Sigmoid colon (tissue), 7 donors: ENCODE data around the gene JAG2. TPM values are rescaled to one million over a fixed set of nuclear protein-coding genes. Genes with fewer than 3 reads are reported as not detected.

ENCODE experiments used
- DNase-seq: peaks from one replicate; pipeline ENCODE4 v3.0.0-alpha.2; 2019
- H3K27ac ChIP-seq, 4 donors: fragments of 200-600 bp; sonication (generic); one replicate each; pipeline ENCODE4 v1.5.1; 2016 to 2019; ENCODE audit warnings: mild to moderate bottlenecking in 1 of 4
- H3K27me3 ChIP-seq, 3 donors: fragments of 200-600 bp; sonication (generic); one replicate each; pipeline ENCODE4 v1.5.1; 2019; ENCODE audit warnings: mild to moderate bottlenecking in 1 of 3
- H3K36me3 ChIP-seq, 4 donors: fragments of 200-600 bp; sonication (generic); one replicate each; pipeline ENCODE4 v1.5.1; 2016 to 2019
- H3K4me1 ChIP-seq, 4 donors: fragments of 200-600 bp; sonication (generic); one replicate each; pipeline ENCODE4 v1.5.1; 2017 to 2019
- H3K4me3 ChIP-seq, 4 donors: fragments of 200-600 bp; sonication (generic); one replicate each; pipeline ENCODE4 v1.5.1; 2017 to 2019; ENCODE audit warnings: mild to moderate bottlenecking in 2 of 4, moderate library complexity in 1 of 4
- H3K9me3 ChIP-seq, 4 donors: fragments of 200-600 bp in 3 of 4; sonication (generic) in 3 of 4; one replicate each; pipeline versions ENCODE4 v1.5.1 to v1.6.1; 2013 to 2019
- EP300 ChIP-seq, 4 donors: sonication (generic); formaldehyde crosslinking; IDR thresholded peaks; one replicate each; pipeline ENCODE4 v1.6.1; 2017; ENCODE audit warnings: antibody characterized with exemption in 4 of 4
- POLR2A ChIP-seq, 2 donors: fragments of 450-650 bp; IDR thresholded peaks; one replicate each; pipeline ENCODE4 v1.6.1; 2016; ENCODE audit warnings: antibody characterized with exemption in 2 of 2, mild to moderate bottlenecking in 2 of 2, moderate library complexity in 2 of 2
- POLR2AphosphoS5 ChIP-seq, 4 donors: sonication (generic); formaldehyde crosslinking; IDR thresholded peaks; one replicate each; pipeline ENCODE4 v1.6.1; 2017; ENCODE audit warnings: antibody characterized with exemption in 4 of 4
- WGBS, 2 donors: extraction: QIAGEN DNeasy Blood & Tissue Kit; methylation state at CpG; one replicate each; pipeline ENCODE4 v1.1.7; 2013; 5-methylcytosine and 5-hydroxymethylcytosine counted together
- intact Hi-C: fragments of 100-400 bp; cut with DNase I; formaldehyde crosslinking; loops from one replicate; pipeline ENCODE4 v1.15.1; 2023
- polyA plus RNA-seq, 3 donors: library from polyadenylated mRNA; stranded (reverse); fragments of 200-250 nt; gene quantifications; one replicate each; pipeline ENCODE4 v1.2.3, GENCODE V29; 2013
- total RNA-seq, 4 donors: library from RNA; depleted of rRNA; stranded (reverse); fragments of >200 nt; gene quantifications; one replicate each; pipeline ENCODE4 v1.1.0, GENCODE V29; 2016
- TF ChIP-seq, protein P1 (sequence below), 4 experiments: fragments of 450-650 bp in 3 of 4; fragments of 200-600 bp in 1 of 4; IDR thresholded peaks; one replicate each; pipeline ENCODE4 v1.5.1; 2016 to 2019; ENCODE audit warnings: antibody characterized with exemption in 4 of 4, mild to moderate bottlenecking in 3 of 4, moderate library complexity in 2 of 4
- donor health status: healthy with polysubstance abuse.
- donor health status: Bipolar disorder and iron deficiency.
- donor health status: healthy.

Gene JAG2
- 1 to 10 TPM; 1.8 to 4.2 (median 3.5) TPM for total RNA-seq
- 10 to 100 TPM in 1 of 3 donors, 1 to 10 TPM in 1, under 1 TPM in 1; 0.60 to 12.3 (median 2.1) TPM for polyA plus RNA-seq

DNA sequence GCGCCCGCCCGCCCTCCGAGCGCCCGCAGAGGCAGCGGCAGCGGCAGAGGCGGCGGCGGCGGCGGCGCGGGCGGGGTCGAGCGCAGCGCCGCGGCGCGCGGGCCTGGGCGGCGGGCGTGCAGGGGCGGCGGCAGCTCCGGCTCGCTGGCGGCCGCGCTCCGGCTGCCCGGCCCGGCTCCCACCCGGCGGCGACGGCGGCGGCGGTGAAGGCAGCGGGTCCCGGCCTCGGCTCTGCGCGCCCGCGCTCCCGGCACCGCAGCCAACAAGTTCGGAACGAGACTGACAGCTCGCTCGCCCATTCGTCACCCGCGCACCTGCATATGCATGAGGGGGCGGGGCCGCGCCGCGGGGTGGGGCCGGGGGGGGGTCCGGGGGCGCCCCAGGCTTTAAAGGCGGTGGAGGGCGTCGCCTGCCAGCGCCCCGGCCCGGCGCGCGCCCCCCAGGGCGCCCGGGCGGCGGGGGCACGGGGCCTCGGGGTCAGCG lies at the start of gene JAG2:
Gene JAG2 (minus strand): TSS at position 281 of the 483 bp plus-strand sequence. CDS start 356 bp downstream, outside the sequence.
- Histone ChIP-seq H3K4me1 (peaks cover 0 to 20% (median 17%) of the 10 kb centered on the region in 4 donors), H3K36me3 (no peaks in the 10 kb centered on the region), H3K9me3 (no peaks in the 10 kb centered on the region), H3K27me3 (peaks cover 4 to 62% (median 37%) of the 10 kb centered on the region in 3 donors), H3K4me3 (peak within 1 kb of the TSS in 3 of 4 donors; percentile 38 to 49 (median 48)), H3K27ac (peak within 1 kb of the TSS in 1 of 4 donors; percentile 27)
- 1% methylated on average over 84 of the region's 84 CpGs for WGBS, 2 donors
- TF ChIP-seq EP300 (IDR thresholded peaks at IDR 0.05) (no peak), POLR2AphosphoS5 (IDR thresholded peaks at IDR 0.05) (no peak), POLR2A (IDR thresholded peaks at IDR 0.05) (no peak)
- TF ChIP-seq, protein P1, sequence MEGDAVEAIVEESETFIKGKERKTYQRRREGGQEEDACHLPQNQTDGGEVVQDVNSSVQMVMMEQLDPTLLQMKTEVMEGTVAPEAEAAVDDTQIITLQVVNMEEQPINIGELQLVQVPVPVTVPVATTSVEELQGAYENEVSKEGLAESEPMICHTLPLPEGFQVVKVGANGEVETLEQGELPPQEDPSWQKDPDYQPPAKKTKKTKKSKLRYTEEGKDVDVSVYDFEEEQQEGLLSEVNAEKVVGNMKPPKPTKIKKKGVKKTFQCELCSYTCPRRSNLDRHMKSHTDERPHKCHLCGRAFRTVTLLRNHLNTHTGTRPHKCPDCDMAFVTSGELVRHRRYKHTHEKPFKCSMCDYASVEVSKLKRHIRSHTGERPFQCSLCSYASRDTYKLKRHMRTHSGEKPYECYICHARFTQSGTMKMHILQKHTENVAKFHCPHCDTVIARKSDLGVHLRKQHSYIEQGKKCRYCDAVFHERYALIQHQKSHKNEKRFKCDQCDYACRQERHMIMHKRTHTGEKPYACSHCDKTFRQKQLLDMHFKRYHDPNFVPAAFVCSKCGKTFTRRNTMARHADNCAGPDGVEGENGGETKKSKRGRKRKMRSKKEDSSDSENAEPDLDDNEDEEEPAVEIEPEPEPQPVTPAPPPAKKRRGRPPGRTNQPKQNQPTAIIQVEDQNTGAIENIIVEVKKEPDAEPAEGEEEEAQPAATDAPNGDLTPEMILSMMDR (IDR thresholded peaks at IDR 0.05): no peak
- DNase-seq: no peak
- intact Hi-C loops: loop anchor here (2.0 kb wide), 1 partner anchor 78 kb away; no protein-coding TSS in a partner anchor

DNA sequence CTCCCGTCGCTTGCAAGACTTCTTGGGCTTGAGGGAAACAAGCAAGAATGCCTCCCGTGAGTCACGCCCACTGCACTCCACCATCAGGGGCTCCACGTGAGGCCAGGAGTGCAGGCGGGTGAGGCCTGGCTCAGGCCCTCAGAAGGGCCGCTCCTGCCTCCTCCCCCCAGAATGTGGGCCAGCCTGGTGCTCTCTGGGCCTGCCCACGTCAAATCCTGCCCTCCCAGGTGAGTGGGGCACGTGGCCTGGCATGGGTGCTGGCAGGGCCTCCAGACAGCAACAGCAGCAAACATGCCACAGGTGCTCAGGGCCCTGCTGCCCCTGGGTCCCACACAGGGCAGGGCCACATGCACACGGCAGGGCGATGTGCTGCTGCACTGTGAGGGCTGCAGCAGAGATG lies 49.2 kb upstream of the JAG2 start:
- Histone ChIP-seq H3K4me3 (no peak overlapping the region), H3K27ac (no peak overlapping the region), H3K36me3 (peaks cover 0 to 66% (median 24%) of the 10 kb centered on the region in 4 donors), H3K9me3 (no peaks in the 10 kb centered on the region), H3K27me3 (no peaks in the 10 kb centered on the region), H3K4me1 (peaks cover 0 to 16% (median 10%) of the 10 kb centered on the region in 4 donors)
- intact Hi-C loops: no loop called here
- 94 to 95% methylated on average over 11 of the region's 11 CpGs for WGBS, 2 donors
- DNase-seq: no peak
- TF ChIP-seq EP300 (IDR thresholded peaks at IDR 0.05) (no peak), POLR2AphosphoS5 (IDR thresholded peaks at IDR 0.05) (no peak), POLR2A (IDR thresholded peaks at IDR 0.05) (no peak)
- TF ChIP-seq, protein P1 (IDR thresholded peaks at IDR 0.05): no peak

DNA sequence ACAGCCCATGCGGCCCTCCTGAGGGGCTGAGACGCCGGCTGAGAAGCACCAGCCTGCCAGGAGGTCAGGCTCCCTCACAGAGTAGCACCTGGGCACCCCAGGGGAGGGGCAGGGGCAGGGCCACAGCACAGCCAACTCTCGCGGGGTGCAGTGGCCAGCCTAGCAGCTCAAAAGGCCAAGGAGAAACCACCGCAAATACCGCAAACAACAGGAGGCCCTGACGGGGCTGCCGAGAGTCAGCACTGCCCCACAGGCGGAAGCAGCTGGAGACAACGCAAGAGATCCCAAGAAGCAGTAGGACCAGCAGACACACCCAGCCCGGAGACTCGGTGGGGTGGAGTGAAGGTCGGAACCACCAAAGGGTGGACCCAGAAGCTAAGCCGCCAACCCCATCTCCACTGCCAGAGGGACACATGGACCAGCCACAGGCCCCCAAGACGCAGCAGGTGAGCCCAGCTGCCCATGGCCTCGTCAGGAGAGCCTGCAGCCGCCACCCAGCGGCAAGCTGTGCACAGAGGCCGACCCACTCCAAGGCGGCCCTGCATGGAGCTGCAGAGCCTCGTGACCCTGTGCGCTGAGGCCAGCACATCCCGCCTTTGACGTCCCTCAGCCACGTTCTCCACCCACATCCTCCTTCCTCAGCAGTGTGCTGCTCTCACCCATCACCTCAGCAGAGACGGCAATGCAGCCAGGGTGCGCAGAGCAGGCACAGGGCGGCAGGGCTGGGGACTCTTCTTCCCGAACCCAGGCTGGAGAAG lies 48.1 kb upstream of the JAG2 start:
- 91 to 92% methylated on average over 30 of the region's 30 CpGs for WGBS, 2 donors
- intact Hi-C loops: no loop called here
- Histone ChIP-seq H3K9me3 (no peaks in the 10 kb centered on the region), H3K27me3 (no peaks in the 10 kb centered on the region), H3K4me3 (no peak overlapping the region), H3K4me1 (peaks cover 0 to 16% (median 10%) of the 10 kb centered on the region in 4 donors), H3K27ac (no peak overlapping the region), H3K36me3 (peaks cover 0 to 73% (median 22%) of the 10 kb centered on the region in 4 donors)
- no peak for DNase-seq
- TF ChIP-seq POLR2A (IDR thresholded peaks at IDR 0.05): no peak
- no peak for TF ChIP-seq POLR2AphosphoS5 (IDR thresholded peaks at IDR 0.05)
- no peak for TF ChIP-seq EP300 (IDR thresholded peaks at IDR 0.05)
- TF ChIP-seq, protein P1 (IDR thresholded peaks at IDR 0.05): no peak

DNA sequence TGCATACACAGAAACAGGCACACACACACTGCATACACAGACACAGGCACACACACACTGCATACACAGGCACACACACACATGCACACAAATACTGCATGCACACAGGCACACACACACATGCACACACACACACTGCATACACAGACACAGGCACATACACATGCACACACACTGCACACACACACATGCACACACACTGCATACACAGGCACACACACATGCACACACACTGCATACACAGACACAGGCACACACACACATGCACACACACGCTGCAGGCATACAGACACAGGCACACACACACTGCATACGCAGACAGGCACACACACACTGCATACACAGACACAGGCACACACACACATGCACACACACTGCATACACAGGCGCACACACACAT lies 47.0 kb upstream of the JAG2 start:
- H3K27ac ChIP-seq: no peak overlapping the region
- WGBS, 2 donors: 83 to 96% methylated on average over 3 of the region's 3 CpGs

More for the DNA sequence above, 47.0 kb upstream of the JAG2 start:
- Histone ChIP-seq H3K4me1 (peaks cover 0 to 7% (median 4%) of the 10 kb centered on the region in 4 donors), H3K4me3 (no peak overlapping the region), H3K27me3 (no peaks in the 10 kb centered on the region), H3K9me3 (no peaks in the 10 kb centered on the region), H3K36me3 (peaks cover 0 to 74% (median 17%) of the 10 kb centered on the region in 4 donors)
- intact Hi-C loops: no loop called here
- DNase-seq: no peak
- TF ChIP-seq POLR2A (IDR thresholded peaks at IDR 0.05): no peak
- TF ChIP-seq, protein P1 (IDR thresholded peaks at IDR 0.05): no peak
- TF ChIP-seq EP300 (IDR thresholded peaks at IDR 0.05): no peak
- TF ChIP-seq POLR2AphosphoS5 (IDR thresholded peaks at IDR 0.05): no peak
